K562 (cell line): ENCODE measurements around the gene CCDC106. TPM values are rescaled to one million over a fixed set of nuclear protein-coding genes. Genes with fewer than 3 reads are reported as not detected.
A peak's percentile ranks its signal among the peaks of the same experiment; 100 is the strongest.

Source experiments
- CXXC5 ChIP-seq: fragments of 250-450 bp; sonication (Bioruptor Pico); IDR thresholded peaks from 2 replicates; pipeline ENCODE4 v1.8.0; 2022; ENCODE audit warnings: inconsistent platforms, mild to moderate bottlenecking, moderate library complexity
- HDAC2 ChIP-seq: fragments of 450-650 bp; IDR thresholded peaks from 2 replicates; pipeline ENCODE4 v1.6.1; 2016; ENCODE audit warnings: mild to moderate bottlenecking
- HMGN3 ChIP-seq: IDR thresholded peaks from 2 replicates; pipeline ENCODE4 v1.6.1; 2011; ENCODE audit warnings: borderline replicate concordance, low read depth, mild to moderate bottlenecking, mixed read lengths, low read length; ENCODE audit not compliant: insufficient read length; ENCODE audit errors: extremely low read depth
- JUNB ChIP-seq: fragments of 450-650 bp; formaldehyde crosslinking; conservative IDR thresholded peaks from 2 replicates; pipeline ENCODE4 v1.4.0; 2020; ENCODE audit warnings: mild to moderate bottlenecking
- MED1 ChIP-seq: sonication (generic); formaldehyde crosslinking; IDR thresholded peaks from 2 replicates; pipeline ENCODE4 v1.8.1; 2023; ENCODE audit warnings: missing genetic modification reagents, borderline replicate concordance
- MNT ChIP-seq, 2 experiments: fragments of 450-650 bp; conservative IDR thresholded peaks; 2 replicates each; pipeline ENCODE4 v1.6.1; 2017; ENCODE audit warnings: mild to moderate bottlenecking in 2 of 2, moderate library complexity in 2 of 2
- NR2C2 ChIP-seq, 2 experiments: fragments of 200-800 bp in 1 of 2; sonication (Bioruptor generic) in 1 of 2; sonication (generic) in 1 of 2; formaldehyde crosslinking in 1 of 2; IDR thresholded peaks; 2 replicates each; pipeline versions ENCODE4 v1.6.1 to v1.8.0; 2016 to 2022; ENCODE audit warnings: mild to moderate bottlenecking in 1 of 2, missing compliant biosample characterization in 1 of 2, missing genetic modification characterization in 1 of 2, missing genetic modification reagents in 1 of 2
- NR4A1 ChIP-seq, 2 experiments: fragments of 250-450 bp in 1 of 2; fragments of 450-650 bp in 1 of 2; sonication (Bioruptor Pico) in 1 of 2; IDR thresholded peaks; 2 replicates each; pipeline versions ENCODE4 v1.4.0 to v1.6.1; 2016 to 2020; ENCODE audit warnings: mild to moderate bottlenecking in 2 of 2, missing compliant biosample characterization in 1 of 2, missing genetic modification characterization in 1 of 2, moderate library complexity in 1 of 2
- POLR2G ChIP-seq: fragments of 200-400 bp; formaldehyde crosslinking; IDR thresholded peaks from 2 replicates; pipeline ENCODE4 v1.6.1; 2017; ENCODE audit warnings: low read depth, mild to moderate bottlenecking, antibody characterized with exemption, low read length, moderate library complexity
- RAD51 ChIP-seq: fragments of 450-650 bp; IDR thresholded peaks from 2 replicates; pipeline ENCODE4 v1.7.1; 2016; ENCODE audit warnings: low read depth, mild to moderate bottlenecking, borderline replicate concordance
- RBBP5 ChIP-seq: fragments of 200-600 bp; sonication (generic); IDR thresholded peaks from 2 replicates; pipeline ENCODE4 v1.6.1; 2012; ENCODE audit warnings: borderline replicate concordance, mild to moderate bottlenecking, low read length, control low read depth, inconsistent platforms; ENCODE audit not compliant: insufficient read depth, poor library complexity, severe bottlenecking
- SLC30A9 ChIP-seq: fragments of 250-450 bp; sonication (Bioruptor Pico); IDR thresholded peaks from 2 replicates; pipeline ENCODE4 v1.8.0; 2022; ENCODE audit warnings: mild to moderate bottlenecking, moderate library complexity
- ZBED1 ChIP-seq: IDR thresholded peaks from 2 replicates; pipeline ENCODE4 v1.6.1; 2014
- ZBTB17 ChIP-seq: fragments of 450-650 bp; formaldehyde crosslinking; IDR thresholded peaks from 2 replicates; pipeline ENCODE4 v1.4.0; 2020; ENCODE audit warnings: mild to moderate bottlenecking
- ZBTB34 ChIP-seq: fragments of 250-450 bp; sonication (Bioruptor Pico); IDR thresholded peaks from 2 replicates; pipeline ENCODE4 v1.8.0; 2021; ENCODE audit warnings: mild to moderate bottlenecking, moderate library complexity
- ZBTB9 ChIP-seq: fragments of 450-650 bp; formaldehyde crosslinking; IDR thresholded peaks from 2 replicates; pipeline ENCODE4 v1.4.0; 2020; ENCODE audit warnings: mild to moderate bottlenecking, moderate library complexity
- ZFP36 ChIP-seq: fragments of 150-350 bp; IDR thresholded peaks from 2 replicates; pipeline ENCODE4 v1.6.1; 2018; ENCODE audit warnings: low read length, low read depth; ENCODE audit not compliant: partially characterized antibody
- ZFX ChIP-seq: sonication (generic); formaldehyde crosslinking; IDR thresholded peaks from 2 replicates; pipeline ENCODE4 v1.8.0; 2022; ENCODE audit warnings: mild to moderate bottlenecking, missing genetic modification reagents, moderate library complexity
- ZNF3 ChIP-seq: fragments of 250-450 bp; sonication (Bioruptor Pico); IDR thresholded peaks from 2 replicates; pipeline ENCODE4 v1.5.0; 2021; ENCODE audit warnings: mild to moderate bottlenecking, moderate library complexity
- polyA plus RNA-seq, 8 experiments: library from polyadenylated mRNA; depleted of rRNA in 4 of 8; stranded (reverse) in 5 of 8; unstranded in 3 of 8; fragments of >200 nt; fragmentation: Nextera tagmentation in 2 of 8; fragmentation: Illumina TruSeq in 1 of 8; extraction: Ambion mirVana in 2 of 8; extraction: Trizol in 1 of 8; gene quantifications; 2 replicates each; pipeline versions ENCODE4 v1.2.1 to v1.2.3, GENCODE V29; 2011 to 2014; ENCODE audit warnings: inconsistent platforms in 1 of 8, missing spikeins in 1 of 8
- total RNA-seq, 7 experiments: library from RNA; depleted of rRNA in 6 of 7; stranded (reverse); fragments of >200 nt in 6 of 7; fragmentation: Illumina TruSeq in 2 of 7; extraction: Trizol in 2 of 7; gene quantifications; 2 replicates each; pipeline versions ENCODE4 v1.2.1 to v1.2.3, GENCODE V29; 2011 to 2021; ENCODE audit warnings: low replicate concordance in 1 of 7

The CCDC106 gene
- total and polyA plus RNA-seq, 9 of the 15 experiments (the other 6 are each of a cell fraction or from before 2014, with no cell fraction given), result 0.10 to 27.5 (median 15.0) TPM; not detected in 1

GRCh38 chr19:55648585-55649267, 714 bp downstream of the CCDC106 start (continued):
- TF ChIP-seq ZNF3 (CRISPR knock-in tag), result no peak
- no peak for TF ChIP-seq RBBP5
- peak; percentile 6 for TF ChIP-seq HMGN3
- TF ChIP-seq JUNB (CRISPR knock-in tag), result no peak
- TF ChIP-seq ZFP36, result no peak
- no peak for TF ChIP-seq CXXC5
- no peak for TF ChIP-seq ZBTB17 (CRISPR knock-in tag)
- TF ChIP-seq ZBED1, result no peak
- TF ChIP-seq POLR2G, result 0 out of 2 replicates have a peak, but pooled peaks have one; percentile 17
- no peak for TF ChIP-seq MED1 (CRISPR knock-in tag)
- TF ChIP-seq NR4A1 (CRISPR knock-in tag; IDR thresholded peaks at IDR 0.05), result no peak
- no peak for TF ChIP-seq NR4A1 (tag; IDR thresholded peaks at IDR 0.05)
- TF ChIP-seq ZBTB9 (CRISPR knock-in tag), result 0 out of 2 replicates have a peak, but pooled peaks have one; percentile 5
- TF ChIP-seq NR2C2 (CRISPR knock-in tag; IDR thresholded peaks at IDR 0.05), result no peak
- TF ChIP-seq NR2C2 (tag; IDR thresholded peaks at IDR 0.05), result peak; percentile 23; the same call in 1 of the 2 replicates
- TF ChIP-seq RAD51, result no peak
- TF ChIP-seq SLC30A9 (CRISPR knock-in tag), result no peak
- TF ChIP-seq ZFX, result peak; percentile 49
- no peak for TF ChIP-seq MNT (conservative IDR thresholded peaks at IDR 0.05)
- TF ChIP-seq ZBTB34 (CRISPR knock-in tag), result no peak
- TF ChIP-seq HDAC2, result no peak; the same call in 1 of the 2 replicates
